Measurements from ENCODE around the gene PRKCI.

GRCh38 chr3:170270282-170270881 is 48.2 kb downstream of the PRKCI start:
- TF ChIP-seq EZH2phosphoT487 (IDR thresholded peaks at IDR 0.05; ENCODE audit: insufficient read depth, low read depth) (no peak), EZH2 (IDR thresholded peaks at IDR 0.05; ENCODE audit: insufficient read depth, poor library complexity, severe bottlenecking) (no peak)
